Panc1 (cell line): ENCODE measurements around the gene ATP8B3.

Experiments
- POLR2AphosphoS5 ChIP-seq: IDR thresholded peaks from 2 replicates; pipeline ENCODE4 v1.6.1; 2012; ENCODE audit warnings: mild to moderate bottlenecking, low read depth, low read length, moderate library complexity
- TCF7L2 ChIP-seq: IDR thresholded peaks from 2 replicates; pipeline ENCODE4 v1.6.1; 2011; ENCODE audit warnings: mild to moderate bottlenecking, low read depth, low read length, inconsistent platforms
- TF ChIP-seq, protein P1 (sequence below): fragments of 450-650 bp; IDR thresholded peaks from 2 replicates; pipeline ENCODE4 v1.5.1; 2017; ENCODE audit warnings: mild to moderate bottlenecking
- TF ChIP-seq, protein P2 (sequence below), 2 experiments: IDR thresholded peaks; 2 replicates each; pipeline ENCODE4 v1.6.1; 2011 to 2012; ENCODE audit warnings: low read depth in 2 of 2, control low read depth in 1 of 2, low read length in 1 of 2, mild to moderate bottlenecking in 1 of 2, moderate library complexity in 1 of 2; ENCODE audit not compliant: insufficient read depth in 1 of 2

GRCh38 chr19:1854542-1855039 lies 42.5 kb upstream of the ATP8B3 start:
- TF ChIP-seq, protein P1, sequence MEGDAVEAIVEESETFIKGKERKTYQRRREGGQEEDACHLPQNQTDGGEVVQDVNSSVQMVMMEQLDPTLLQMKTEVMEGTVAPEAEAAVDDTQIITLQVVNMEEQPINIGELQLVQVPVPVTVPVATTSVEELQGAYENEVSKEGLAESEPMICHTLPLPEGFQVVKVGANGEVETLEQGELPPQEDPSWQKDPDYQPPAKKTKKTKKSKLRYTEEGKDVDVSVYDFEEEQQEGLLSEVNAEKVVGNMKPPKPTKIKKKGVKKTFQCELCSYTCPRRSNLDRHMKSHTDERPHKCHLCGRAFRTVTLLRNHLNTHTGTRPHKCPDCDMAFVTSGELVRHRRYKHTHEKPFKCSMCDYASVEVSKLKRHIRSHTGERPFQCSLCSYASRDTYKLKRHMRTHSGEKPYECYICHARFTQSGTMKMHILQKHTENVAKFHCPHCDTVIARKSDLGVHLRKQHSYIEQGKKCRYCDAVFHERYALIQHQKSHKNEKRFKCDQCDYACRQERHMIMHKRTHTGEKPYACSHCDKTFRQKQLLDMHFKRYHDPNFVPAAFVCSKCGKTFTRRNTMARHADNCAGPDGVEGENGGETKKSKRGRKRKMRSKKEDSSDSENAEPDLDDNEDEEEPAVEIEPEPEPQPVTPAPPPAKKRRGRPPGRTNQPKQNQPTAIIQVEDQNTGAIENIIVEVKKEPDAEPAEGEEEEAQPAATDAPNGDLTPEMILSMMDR, result no peak
- TF ChIP-seq, protein P2, sequence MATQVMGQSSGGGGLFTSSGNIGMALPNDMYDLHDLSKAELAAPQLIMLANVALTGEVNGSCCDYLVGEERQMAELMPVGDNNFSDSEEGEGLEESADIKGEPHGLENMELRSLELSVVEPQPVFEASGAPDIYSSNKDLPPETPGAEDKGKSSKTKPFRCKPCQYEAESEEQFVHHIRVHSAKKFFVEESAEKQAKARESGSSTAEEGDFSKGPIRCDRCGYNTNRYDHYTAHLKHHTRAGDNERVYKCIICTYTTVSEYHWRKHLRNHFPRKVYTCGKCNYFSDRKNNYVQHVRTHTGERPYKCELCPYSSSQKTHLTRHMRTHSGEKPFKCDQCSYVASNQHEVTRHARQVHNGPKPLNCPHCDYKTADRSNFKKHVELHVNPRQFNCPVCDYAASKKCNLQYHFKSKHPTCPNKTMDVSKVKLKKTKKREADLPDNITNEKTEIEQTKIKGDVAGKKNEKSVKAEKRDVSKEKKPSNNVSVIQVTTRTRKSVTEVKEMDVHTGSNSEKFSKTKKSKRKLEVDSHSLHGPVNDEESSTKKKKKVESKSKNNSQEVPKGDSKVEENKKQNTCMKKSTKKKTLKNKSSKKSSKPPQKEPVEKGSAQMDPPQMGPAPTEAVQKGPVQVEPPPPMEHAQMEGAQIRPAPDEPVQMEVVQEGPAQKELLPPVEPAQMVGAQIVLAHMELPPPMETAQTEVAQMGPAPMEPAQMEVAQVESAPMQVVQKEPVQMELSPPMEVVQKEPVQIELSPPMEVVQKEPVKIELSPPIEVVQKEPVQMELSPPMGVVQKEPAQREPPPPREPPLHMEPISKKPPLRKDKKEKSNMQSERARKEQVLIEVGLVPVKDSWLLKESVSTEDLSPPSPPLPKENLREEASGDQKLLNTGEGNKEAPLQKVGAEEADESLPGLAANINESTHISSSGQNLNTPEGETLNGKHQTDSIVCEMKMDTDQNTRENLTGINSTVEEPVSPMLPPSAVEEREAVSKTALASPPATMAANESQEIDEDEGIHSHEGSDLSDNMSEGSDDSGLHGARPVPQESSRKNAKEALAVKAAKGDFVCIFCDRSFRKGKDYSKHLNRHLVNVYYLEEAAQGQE (IDR thresholded peaks at IDR 0.05; ENCODE audit: insufficient read depth in 1 of 2, low read depth in 2 of 2, low read length in 1 of 2), result no peak
- no peak for TF ChIP-seq POLR2AphosphoS5
- TF ChIP-seq TCF7L2, result no peak
